GM19240 (cell line): ENCODE measurements around the gene MYBPH.

Experiments used
- DNase-seq: peaks from one replicate; pipeline ENCODE4 v3.0.0; 2011; ENCODE audit warnings: low spot score; ENCODE audit not compliant: insufficient read length

The MYBPH gene

DNA sequence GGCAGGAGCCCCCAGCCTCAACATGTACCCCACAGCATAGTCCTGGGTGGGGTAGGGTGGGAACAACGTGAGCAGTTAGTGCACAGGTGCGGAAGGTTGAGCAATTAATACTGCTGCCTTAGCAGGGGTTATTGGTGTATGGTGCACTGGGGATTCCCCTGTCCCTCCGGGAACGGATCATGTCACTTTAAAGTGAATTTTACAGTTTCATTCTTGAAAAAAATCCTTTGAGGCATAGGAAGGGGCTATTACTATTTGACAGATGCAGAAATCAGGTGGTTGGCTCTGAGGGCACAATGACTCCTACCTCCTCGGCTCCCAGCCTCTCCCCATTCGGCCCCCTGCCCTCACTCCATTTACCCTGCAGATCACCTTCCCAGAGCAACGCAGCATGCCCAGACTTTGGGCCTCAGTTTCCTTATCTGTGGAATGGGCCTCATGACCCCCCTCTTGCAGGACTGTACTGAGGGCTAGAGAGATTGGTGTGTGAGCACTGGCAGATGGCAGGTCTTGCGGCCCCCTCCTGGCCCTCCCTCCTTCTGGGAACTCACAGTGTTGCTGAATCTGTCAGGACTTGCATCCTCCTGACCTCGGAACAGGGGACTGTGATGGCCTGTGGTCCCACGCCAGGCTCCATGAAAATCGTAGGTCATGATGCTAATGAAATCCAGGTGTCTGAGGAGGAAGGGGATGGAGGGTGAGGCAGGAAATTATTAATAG lies 5.1 kb upstream of the MYBPH start:
- no peak for DNase-seq

DNA sequence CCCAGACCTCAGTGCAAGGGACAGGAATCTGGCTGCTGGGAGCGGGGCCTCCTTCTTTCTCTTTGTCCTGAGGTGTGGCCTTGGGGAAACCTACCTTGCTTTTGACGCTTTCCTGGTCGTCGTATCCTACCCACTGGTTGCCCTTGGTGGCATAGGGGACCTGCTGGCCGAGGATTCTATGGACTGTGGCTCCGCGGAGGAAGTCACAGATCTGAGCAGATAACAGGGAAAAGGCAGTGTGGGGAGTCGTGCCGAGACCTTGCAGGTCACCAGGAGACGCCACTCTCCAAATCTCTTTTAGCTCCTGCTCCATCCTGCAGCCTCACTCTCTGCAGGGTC lies 4.0 kb upstream of the MYBPH start:
- DNase-seq: no peak

DNA sequence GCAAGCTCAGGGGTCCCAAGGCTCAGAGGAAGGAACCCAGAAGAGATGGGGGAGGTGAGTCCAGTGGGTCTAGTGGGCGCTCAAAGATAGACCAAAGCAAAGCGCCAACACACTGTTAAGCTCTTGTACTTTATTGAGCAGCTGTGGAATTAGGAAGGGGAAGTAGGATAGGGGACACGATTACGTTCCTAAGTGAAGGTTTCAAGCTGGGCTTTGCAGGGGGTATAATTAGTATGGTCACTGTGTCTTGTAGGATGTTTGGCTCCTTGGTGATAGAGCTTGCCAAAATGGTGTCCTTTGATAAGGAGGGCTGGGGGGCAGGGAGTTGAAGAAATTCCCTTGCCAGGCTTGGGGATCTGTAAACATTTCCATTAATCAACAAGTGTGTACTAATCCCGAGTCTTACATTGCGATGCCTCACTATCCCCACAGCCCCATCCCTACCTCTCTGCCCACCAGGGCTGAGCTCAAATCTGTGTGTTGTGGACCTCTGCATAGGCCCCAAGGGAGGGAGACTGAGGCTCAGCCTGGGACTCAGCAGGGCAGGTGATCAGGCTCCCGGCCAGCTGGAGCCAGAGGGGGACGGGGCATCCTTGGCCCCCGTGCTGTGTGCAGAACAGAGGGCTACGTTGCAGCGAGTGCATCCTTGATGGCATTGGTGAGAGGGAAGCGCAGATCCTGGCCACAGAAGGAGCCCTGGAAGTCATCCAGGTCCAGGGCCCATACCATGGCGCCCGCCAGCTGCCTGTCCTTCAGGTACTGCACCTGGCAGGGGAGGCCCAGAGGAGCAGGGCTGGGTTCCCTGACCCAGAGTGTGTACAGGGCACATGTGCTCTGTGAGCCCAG lies 3.4 kb upstream of the MYBPH start:
- DNase-seq: no peak

DNA sequence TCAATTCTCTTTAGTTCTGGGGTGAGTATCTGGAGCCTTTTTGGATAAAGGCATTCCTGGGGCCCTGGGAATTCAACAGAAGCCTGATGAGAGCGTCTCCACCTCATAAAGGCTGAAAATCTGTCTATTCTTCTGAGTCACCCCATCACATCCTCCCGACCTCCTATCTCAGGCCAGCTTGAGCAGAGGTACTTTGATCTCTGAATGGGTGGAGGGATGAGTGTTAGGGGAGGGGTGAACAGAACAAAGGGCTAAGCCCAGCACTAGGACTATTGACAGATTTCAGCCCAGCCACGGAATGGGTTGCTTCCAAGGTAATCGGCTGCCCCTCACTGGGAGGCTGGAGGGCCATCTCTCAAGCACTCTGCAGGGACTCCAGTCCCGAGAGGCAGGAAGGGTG lies 2.5 kb upstream of the MYBPH start:
- DNase-seq: no peak

GRCh38 chr1:203177470-203178039 lies 1.9 kb upstream of the MYBPH start:
- DNase-seq: no peak

DNA sequence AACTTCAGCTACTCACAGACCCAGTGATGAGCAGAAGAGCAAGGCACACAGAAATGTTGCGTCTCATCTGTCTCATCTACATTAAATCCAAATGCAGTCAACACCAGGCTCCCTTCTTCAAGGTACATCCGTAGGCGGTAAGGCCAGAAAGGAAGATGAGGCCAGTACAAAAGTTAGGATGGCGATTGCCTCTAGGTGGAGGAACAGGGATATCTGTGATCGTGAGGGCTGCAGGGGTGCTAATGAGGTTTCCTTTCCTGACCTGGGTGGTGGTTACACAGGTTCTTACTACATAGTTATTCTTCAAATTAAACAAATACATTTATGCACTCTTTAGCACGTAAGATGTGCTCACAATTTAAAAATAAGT lies 1.4 kb upstream of the MYBPH start:
- DNase-seq: no peak

- no peak for DNase-seq
Observed at GRCh38 chr1:203176273-203177035, 828 bp upstream of the MYBPH start.

DNA sequence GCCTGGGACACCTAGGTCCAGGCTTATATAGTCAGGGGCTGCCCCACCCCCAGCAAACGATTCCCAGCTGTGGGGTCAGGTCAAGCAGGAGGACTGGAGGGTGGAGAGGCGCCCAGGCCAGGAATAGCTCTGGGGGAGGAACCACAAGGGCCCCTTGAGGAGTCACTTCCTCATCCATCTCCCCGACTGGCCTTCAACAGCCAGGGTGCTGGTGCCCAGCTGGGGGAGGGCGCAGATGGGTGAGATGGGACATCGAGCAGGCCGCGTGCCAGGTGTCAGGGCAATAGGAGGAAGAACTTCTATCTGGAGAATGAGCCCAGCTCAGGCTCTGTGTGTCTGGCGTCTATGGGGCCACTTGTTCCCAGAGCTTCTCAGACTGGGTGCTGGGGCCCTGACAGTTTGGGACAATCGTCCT lies 208 bp upstream of the MYBPH start:
- no peak for DNase-seq

GRCh38 chr1:203174324-203174985 lies 1.2 kb downstream of the MYBPH start:
- no peak for DNase-seq

GRCh38 chr1:203173566-203173965 lies 2.1 kb downstream of the MYBPH start:
- DNase-seq: peak; percentile 32

- no peak for DNase-seq
Observed at GRCh38 chr1:203173011-203173555, 2.5 kb downstream of the MYBPH start.

DNA sequence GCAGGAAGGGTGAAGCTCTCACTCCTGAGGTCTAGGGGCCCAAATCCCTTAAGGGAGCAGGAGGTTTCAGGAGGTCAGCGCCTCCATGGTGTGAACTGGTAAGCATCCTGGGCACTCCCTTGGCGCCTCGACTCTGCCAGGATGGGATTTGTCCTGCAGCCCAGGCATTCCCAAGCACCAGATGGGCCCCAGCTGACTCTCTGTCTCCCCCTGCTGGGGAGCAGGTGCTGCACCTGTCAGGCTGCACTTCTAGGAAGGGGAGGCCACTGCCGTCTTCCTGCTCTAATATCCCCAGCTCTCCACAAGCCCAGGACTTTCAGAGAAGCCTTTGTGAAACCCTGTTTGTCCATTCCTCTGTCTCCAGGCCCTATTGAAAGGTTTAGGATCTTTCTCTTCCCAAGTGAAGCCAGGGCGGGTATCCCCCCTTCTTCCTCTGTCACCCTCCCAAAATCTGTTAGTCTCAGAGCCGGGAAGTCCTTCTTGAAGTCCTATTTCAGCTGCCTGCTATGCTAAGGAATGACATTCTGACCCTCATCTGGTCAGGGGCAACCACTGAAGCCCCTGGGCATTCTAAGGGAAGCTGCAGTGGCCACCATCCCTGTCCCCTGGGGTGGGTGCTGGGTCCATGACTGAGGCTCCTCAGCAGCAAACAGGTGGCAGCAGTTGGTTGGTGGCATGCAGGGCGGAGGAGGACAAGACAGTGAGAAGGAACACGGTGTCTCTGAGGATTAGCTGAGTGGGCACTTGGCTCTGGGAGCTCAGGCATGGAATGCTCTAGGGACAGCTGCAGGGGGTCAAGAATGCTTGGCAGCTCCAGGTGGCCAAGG lies 3.2 kb downstream of the MYBPH start:
- peak; percentile 77 for DNase-seq

- DNase-seq: no peak
Observed at GRCh38 chr1:203171341-203172183, 4.1 kb downstream of the MYBPH start.

DNA sequence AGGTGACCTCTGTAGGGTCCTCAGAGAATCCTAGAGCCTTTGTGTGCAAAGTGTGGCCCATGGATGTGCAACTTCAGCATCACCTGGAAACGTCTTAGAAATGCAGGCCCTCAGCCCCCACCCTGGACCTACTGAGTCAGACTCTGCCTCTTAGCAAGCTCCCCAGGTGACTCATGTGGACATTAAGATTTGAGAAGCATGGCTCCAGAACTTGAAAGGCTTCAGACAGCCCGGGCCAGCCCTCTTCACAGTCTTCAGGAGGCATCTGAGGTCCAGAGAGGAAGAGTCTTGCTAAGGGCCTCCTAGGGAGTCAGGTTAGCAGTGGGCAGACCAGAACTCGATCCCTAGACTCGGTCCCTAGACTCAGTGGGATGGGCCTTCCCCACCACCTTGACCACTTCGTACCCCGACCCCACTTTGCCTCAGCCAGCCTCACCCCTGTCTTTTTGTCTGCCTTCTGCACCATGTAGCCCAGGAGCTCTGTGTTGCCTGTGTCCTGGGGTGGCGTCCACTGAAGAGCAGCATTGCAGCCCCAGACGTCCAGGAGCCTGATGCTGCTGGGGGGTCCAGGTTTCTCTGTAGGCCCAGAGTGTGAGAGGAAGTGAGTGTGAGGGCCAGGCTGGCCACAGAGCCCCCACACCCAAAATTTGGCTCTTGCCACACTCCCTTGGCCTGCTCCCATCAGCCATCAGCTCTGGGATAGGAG lies 4.8 kb downstream of the MYBPH start:
- no peak for DNase-seq

GRCh38 chr1:203169770-203170520 lies 5.7 kb downstream of the MYBPH start:
- DNase-seq: no peak

DNA sequence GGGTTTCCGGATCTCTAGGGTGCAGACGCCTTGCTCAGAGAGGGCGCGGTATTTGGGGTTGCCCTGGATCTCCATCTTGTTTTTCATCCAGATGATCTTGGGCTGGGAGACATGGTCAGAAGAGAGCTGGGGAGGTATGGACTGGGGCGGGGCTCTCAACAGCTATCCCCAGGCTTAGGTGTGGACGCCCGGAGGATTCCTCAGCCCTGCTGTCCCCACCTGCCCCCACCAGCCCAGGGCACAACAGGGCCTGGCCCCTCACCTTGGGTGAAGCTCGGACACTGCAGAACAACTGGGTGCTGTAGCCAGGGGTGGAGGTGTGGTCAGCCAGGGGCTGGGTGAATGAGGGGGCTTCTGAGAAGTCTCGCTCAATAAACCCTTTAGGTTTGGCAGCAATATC lies 6.6 kb downstream of the MYBPH start:
- no peak for DNase-seq

DNA sequence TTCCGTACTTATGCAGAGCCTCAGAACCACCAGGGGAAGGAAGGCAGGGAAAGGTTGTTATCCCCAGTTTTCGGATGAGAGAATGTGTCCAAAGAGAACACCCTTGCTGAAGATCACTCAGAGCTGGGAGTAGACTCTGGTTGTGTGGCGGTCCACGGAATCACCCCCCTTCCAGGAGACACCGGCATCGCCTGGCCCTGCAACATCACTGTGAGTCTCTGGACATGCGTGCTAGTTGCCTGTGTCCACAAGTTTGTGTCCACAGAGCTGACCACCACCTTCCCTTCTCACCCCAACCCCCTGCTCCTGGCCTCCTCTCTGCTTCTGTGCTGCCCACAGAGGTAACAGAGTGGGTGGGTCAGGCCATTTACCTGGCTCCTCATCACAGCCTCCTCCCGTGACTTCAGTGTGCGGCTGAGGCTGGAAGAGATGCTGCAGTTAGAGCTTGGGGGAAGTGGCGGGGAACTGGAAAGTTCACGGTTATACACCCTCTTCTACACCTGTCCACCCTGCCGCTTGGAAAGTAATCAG lies 7.3 kb downstream of the MYBPH start:
- no peak for DNase-seq

GRCh38 chr1:203167913-203168200 lies 7.8 kb downstream of the MYBPH start:
- DNase-seq: no peak
